ENCODE measurements around the gene TXNL4B. TPM values are rescaled to one million over a fixed set of nuclear protein-coding genes. Genes with fewer than 3 reads are reported as not detected.
A peak's percentile ranks its signal among the peaks of the same experiment; 100 is the strongest.

TXNL4B gene
- total and polyA plus RNA-seq, 9 of the 15 experiments (the other 6 are each of a cell fraction or from before 2014, with no cell fraction given), result 11.9 to 38.0 (median 22.3) TPM

GRCh38 chr16:72066747-72067146 lies 26.7 kb downstream of the TXNL4B start:
- H2AFZ ChIP-seq (ENCODE audit: low read depth, low read length), result peak overlapping the region; percentile 72
- H3K4me3 ChIP-seq, result no peak overlapping the region
- no peaks in the 10 kb centered on the region for H4K20me1 ChIP-seq (replicated peaks; ENCODE audit: control insufficient read depth, insufficient read depth, low read length)
- H3K9ac ChIP-seq (ENCODE audit: insufficient read depth in 1 of 2, low read depth in 2 of 2, low read length in 2 of 2), result peak overlapping the region in 1 of 2 experiments; percentile 19; a peak in 2 of 4 replicates
- H3K4me1 ChIP-seq (replicated peaks in 1 of 2; ENCODE audit: control insufficient read depth in 2 of 2, insufficient read depth in 2 of 2, low read length in 2 of 2), result peaks cover 0 to 4% of the 10 kb centered on the region in 2 experiments; a peak in 2 of 5 replicates
- intact Hi-C loops (cut with micrococcal nuclease), result loop anchor here (1.0 to 10.0 kb wide), 2 partner anchors 33 to 88 kb away; no protein-coding TSS in a partner anchor
- peak; percentile 46 to 72 (median 54) for DNase-seq (ENCODE audit: extremely low read depth in 1 of 4, low spot score in 3 of 4)
- peaks cover 7 to 10% of the 10 kb centered on the region in 2 experiments; a peak in 4 of 5 replicates for H3K27me3 ChIP-seq (ENCODE audit: control insufficient read depth in 2 of 2, insufficient read depth in 2 of 2, low read length in 2 of 2)
- H3K4me2 ChIP-seq (ENCODE audit: insufficient read depth, low read length), result no peak overlapping the region; the same call in 1 of the 2 replicates
- no peak overlapping the region for H3K27ac ChIP-seq (ENCODE audit: extremely low read depth, low read depth, low read length)
- WGBS (ENCODE audit: insufficient coverage, low coverage, missing lambda C conversion rate), result 0% methylated on average over 1 of the region's 1 CpG
- H3K36me3 ChIP-seq (ENCODE audit: control insufficient read depth, insufficient read depth, low read length), result no peaks in the 10 kb centered on the region
- no TSS peak for BruUV-seq (replicated peaks)
- H3K79me2 ChIP-seq (ENCODE audit: control insufficient read depth, insufficient read depth, low read length), result no peaks in the 10 kb centered on the region
- in situ Hi-C loops (cut with MboI), result loop anchor here (5.0 kb wide), 1 partner anchor 36 kb away; no protein-coding TSS in a partner anchor
- peak; percentile 95 for FAIRE-seq
- H3K9me3 ChIP-seq (replicated peaks; ENCODE audit: control insufficient read depth, insufficient read depth, low read depth, low read length), result no peaks in the 10 kb centered on the region
- ATAC-seq, result peak; percentile 92
- H3K9me1 ChIP-seq (ENCODE audit: control insufficient read depth, insufficient read depth, low read length), result no peaks in the 10 kb centered on the region
- ChIA-PET POLR2A (interaction anchor here (0.6 to 1.4 kb wide), 4 partner anchors 12 to 368 kb away, joined by 3 read pairs; partner anchors contain the start of genes DHX38 and TXNL4B), CTCF (ENCODE audit: low intra/inter-chr PET ratio) (interaction anchor here (0.6 to 2.0 kb wide), 2 partner anchors 33 to 317 kb away, joined by 3 to 22 read pairs; no protein-coding TSS in a partner anchor)
- TF ChIP-seq CREM (IDR thresholded peaks at IDR 0.05; ENCODE audit: low read depth), result 0 out of 2 replicates have a peak, but pooled peaks have one; percentile 19
- peak; percentile 40; the same call in 1 of the 2 replicates for TF ChIP-seq SMC3 (conservative IDR thresholded peaks at IDR 0.05; ENCODE audit: insufficient read depth, low read depth, low read length)
- TF ChIP-seq SAFB (IDR thresholded peaks at IDR 0.05; ENCODE audit: borderline replicate concordance, low read depth, low read length), result no peak
- TF ChIP-seq ETV1 (tag; conservative IDR thresholded peaks at IDR 0.05; ENCODE audit: low read depth), result no peak
- TF ChIP-seq HDGF (IDR thresholded peaks at IDR 0.05), result peak; percentile 55; the same call in 1 of the 2 replicates
- TF ChIP-seq, protein P1, sequence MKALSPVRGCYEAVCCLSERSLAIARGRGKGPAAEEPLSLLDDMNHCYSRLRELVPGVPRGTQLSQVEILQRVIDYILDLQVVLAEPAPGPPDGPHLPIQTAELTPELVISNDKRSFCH (CRISPR knock-in tag; IDR thresholded peaks at IDR 0.05), result no peak
- TF ChIP-seq, protein P1 (tag; IDR thresholded peaks at IDR 0.05), result 0 out of 2 replicates have a peak, but pooled peaks have one; percentile 27
- peak; percentile 70; the same call in 1 of the 2 replicates for TF ChIP-seq REST (IDR thresholded peaks at IDR 0.05; ENCODE audit: borderline replicate concordance)
- TF ChIP-seq REST (CRISPR knock-in tag; IDR thresholded peaks at IDR 0.05; ENCODE audit: low read depth), result no peak
- TF ChIP-seq PHB2 (IDR thresholded peaks at IDR 0.05; ENCODE audit: low read depth), result no peak
- peak; percentile 79 to 91 for TF ChIP-seq RAD21 (CRISPR knock-in tag; conservative IDR thresholded peaks at IDR 0.05 in 1 of 2, IDR thresholded peaks at IDR 0.05 in 1 of 2)
- TF ChIP-seq DEAF1 (CRISPR knock-in tag; IDR thresholded peaks at IDR 0.05), result peak; percentile 63
